NCI-H146 treated with DMSO at 0.1 percent for 48 hours (cell line): ENCODE results near the gene RNF220.

ENCODE experiments used
- DNase-seq: peaks from one replicate; lab custom pipeline; 2025; ENCODE audit not compliant: unreplicated experiment; lab: John Stamatoyannopoulos, UW

RNF220 gene

DNA sequence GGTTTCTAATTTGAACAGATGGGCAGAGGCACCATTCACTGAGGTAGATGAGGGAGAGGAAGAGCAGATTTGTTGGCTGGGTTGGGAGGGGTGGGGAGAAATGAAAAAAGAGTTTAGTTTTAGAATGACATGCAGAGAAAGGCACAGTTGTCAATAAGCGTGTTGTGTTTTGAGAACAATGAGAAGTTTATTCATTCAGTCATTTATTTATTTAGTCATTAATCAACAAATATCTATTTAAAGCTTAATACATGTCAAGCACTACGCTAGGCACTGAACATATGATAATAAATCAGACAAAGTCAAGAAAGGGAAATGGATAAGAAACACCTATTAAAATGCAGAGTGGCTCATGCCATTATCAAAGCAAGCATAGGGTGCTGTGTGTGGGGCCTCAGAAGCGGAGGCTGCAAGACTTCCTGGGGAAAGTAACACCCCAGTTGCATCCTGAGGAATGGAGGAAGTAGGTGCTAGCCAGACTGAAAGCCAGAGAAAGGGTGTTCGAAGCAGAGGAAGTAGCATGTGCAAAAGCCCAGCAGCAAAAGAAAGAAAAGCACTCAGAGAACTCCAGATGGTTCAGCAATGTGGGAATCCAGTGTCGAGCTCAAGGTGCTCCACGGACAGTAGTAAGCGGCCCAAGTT, 114.1 kb downstream of the RNF220 start:
- no peak for DNase-seq

DNA sequence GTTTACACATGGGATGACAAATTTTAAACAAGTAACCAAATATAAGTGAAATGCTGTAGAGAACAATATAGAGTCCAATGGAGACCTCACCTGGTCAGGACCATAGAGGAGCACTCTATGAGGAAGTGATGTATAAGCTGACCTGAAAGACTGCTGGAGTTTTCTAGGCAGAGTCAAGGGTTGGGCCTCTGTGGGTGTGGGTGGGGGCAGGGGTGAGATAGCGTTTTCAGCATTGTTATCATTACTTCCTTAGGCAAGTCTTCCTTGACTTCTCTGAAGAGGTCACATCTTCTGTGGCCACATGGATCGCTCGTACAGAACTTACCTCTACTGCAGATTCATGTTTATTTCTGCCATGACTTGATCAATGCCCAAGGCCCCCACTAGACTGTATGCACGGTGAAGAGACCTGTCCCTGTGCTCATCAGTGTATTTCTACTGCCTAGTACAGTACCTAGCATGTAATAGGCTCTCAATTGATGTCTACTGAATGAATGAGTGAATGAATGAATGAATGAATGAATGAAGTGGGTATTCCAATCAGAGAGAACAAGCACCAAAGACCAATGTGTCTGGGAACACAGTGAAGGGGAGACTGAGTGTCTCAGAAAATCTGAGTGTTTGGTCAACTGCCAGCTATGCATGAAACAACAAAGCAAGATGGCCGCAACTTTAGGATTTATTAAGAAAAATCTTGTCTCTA, 116.5 kb downstream of the RNF220 start:
- no peak for DNase-seq

DNA sequence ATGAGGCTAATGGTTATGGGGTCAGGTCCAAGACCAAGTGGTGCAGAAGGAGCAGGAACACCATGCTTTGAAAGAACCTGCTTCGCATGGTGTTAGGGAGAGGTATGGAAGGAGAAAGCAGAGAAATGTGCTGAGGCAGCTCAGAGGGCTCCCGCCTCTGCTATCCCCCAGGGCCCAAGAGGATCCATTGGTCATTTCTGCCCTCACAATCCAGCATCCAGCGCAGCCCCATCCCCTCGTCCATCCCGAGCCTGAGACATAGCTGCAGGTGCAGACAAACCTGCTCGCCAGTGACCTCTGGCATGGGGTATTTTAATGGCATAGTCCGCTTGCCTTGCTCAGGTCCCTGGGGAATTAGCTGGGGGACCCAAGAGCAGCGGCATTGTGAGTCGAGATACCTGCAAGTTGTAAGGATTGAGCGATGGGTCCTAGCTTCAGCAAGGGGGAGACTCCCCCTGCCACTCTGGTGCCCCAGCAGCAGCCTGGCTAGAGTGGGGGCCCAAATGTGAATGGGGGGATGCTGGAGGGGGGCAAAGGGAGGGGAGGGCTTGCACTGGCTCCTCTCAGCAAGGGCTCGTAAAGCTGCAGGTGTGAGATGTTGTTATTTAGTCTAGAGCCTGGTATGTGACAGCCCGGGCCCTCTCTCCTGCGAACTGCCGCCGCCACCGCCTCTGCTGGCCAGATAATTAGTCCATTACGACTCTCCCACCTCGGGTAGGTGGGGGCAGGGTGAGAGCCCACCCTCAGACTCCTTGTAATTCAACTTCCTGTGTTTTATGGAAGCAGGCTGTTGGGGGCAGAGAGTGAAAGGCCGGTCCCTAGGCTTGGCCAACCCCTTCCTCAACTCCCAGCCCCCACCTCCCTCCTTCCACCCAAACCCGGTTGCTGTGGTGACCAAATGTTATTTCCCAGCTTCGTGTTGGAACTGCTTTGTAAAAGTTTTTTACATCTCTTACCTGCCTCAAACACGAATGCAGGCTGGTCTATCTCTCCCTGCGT, 118.8 kb downstream of the RNF220 start:
- DNase-seq: no peak

GRCh38 chr1:44524655-44525500, 119.8 kb downstream of the RNF220 start:
- DNase-seq: no peak

DNA sequence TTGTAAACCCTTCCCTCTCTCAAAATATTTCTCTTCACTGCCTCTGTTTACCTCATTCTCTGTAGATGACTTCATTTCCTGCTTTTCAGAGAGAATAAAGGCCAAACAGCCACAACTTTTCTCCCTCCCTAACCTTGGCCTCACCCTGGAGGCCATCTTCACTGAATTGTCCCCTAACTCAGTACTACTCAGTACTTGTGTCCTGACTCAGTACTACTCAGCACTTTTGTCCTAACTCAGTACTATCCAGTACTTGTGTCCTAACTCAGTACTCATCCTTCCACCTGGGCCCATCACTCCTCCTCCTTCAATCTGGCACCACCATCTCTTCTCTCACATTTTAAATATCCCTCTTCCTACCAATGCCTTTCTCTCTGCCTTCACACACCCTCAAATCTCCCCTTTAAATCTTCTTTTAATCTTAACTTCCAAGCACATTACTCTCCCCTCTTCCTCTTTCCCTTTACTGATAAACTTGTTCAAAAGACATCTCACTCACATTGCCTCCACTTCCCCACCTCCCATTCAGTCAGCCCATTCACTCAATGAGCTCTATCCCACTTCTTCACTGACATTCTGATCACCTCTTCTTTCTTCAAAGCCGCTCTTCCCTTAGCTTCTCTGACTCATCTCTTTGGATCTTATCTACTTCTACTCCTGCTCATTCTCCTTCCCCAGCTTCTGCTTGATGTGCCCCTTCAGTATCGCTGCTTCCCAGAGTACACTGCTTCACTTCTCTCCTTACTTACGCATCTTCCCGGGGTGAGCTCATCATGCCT, 121.4 kb downstream of the RNF220 start:
- DNase-seq: no peak

- peak; percentile 10 for DNase-seq
Measured at GRCh38 chr1:44531785-44532566, 126.9 kb downstream of the RNF220 start.

DNA sequence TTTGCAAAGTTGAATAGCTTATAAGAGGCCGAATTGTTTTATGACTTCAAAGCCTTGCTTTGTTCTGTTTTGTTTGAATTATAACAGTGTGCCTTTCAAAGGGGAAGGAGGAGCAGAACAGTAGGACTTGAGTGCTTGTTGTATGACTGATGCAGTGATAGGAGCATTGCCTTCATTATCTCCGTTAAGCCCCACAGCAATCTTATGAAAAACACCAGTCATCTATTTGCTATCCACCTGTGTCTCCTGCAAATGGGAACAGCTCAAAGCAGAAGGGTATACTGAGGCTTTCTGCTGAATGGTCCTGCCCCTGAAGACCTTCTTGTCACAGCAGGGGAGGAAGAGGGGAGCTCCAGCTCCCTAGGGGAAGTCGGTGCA, 127.5 kb downstream of the RNF220 start:
- no peak for DNase-seq

GRCh38 chr1:44534771-44535170, 129.7 kb downstream of the RNF220 start:
- no peak for DNase-seq

DNA sequence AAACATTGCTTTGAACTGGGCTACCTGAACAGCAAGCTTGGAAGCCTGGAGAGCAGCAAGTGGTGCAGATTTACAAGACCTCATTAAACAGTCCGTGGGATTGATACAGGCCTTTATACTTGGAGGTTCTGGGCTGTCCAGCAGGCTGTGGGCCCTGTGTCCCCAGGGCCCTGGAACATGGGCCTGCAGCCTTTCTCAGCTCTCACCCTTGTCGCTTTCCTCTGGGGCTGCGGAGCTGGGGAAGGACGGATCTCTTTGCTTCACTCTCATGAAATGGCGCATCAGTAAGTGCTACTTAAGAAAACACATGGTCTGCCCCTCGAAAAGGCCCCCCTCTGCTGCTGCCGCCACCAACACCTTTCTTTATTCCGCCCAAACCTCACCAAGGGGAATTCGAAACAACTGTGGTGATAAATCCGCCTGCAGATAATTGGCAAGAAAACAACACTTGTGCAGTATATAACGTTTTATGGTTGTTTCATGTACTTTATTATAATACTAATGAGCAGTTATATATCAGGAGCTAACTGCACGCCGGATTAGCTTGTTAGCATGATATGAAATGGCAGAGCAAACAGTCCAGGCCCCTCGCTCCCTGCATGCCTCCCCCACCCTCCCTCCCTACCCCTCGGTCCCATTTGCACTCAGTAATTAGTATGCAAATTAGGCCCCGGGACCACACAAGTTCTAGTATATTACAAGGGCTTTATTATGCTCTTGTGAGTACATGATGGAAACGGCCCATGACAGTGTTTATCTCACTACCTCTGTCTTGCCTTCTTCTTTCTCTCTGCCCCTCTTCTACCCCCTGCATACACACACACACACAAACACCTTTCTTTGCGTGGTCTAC, 131.5 kb downstream of the RNF220 start:
- DNase-seq: no peak

- DNase-seq: no peak
Measured at GRCh38 chr1:44537538-44537937, 132.5 kb downstream of the RNF220 start.

- DNase-seq: no peak
Measured at GRCh38 chr1:44537956-44538355, 132.9 kb downstream of the RNF220 start.

DNA sequence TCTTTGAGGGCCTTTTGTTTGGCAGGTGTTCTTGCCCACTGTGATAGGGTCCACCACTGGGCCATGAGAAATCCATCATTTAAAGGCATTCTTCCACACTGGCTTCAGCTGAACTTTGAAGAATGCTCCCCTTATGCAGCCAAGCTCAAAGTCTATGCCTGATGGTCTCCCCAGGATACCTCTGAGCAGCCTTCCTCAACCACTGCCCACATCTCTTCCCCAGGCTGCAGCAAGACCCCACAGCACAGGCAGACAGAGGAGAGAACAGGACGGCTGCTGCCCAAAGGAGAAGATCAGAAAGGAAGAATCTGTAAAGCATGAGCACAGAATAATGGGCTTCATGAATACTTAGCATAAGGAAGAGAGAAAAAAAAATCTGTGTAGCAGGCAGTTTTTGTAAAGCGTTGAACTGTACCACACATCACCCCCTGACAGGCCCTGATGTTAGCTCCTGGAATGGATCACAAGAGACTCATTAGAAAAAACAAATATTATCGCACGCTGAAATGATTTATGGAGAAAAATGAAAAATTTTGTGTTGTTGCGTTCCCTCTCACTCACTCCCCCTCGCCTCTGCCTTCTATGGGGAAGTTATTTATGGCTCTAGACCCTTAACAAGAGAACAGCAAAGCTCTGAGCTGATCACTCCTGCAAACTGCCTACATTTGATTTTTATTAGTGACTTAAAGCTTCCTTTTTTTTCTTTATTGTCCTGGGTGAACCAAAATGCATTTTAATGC, 135.1 kb downstream of the RNF220 start:
- no peak for DNase-seq

GRCh38 chr1:44542420-44543063, 137.5 kb downstream of the RNF220 start:
- no peak for DNase-seq

- peak; percentile 87 for DNase-seq
Measured at GRCh38 chr1:44543064-44543744, 138.1 kb downstream of the RNF220 start.

- DNase-seq: no peak
Measured at GRCh38 chr1:44543786-44544185, 138.7 kb downstream of the RNF220 start.

- DNase-seq: no peak
Measured at GRCh38 chr1:44544960-44545359, 139.9 kb downstream of the RNF220 start.

GRCh38 chr1:44545961-44546360, 140.9 kb downstream of the RNF220 start:
- DNase-seq: no peak
